ENCODE results near the gene HERPUD1. TPM values are rescaled to one million over a fixed set of nuclear protein-coding genes. Genes with fewer than 3 reads are reported as not detected.
"Not testable (repeated sequence)": the region's sequence is repeated elsewhere in the genome, so short reads cannot be mapped to it uniquely, and the experiment has no call there.

The HERPUD1 gene
- total RNA-seq, 1 experiment from 2014 or later = 45.2 TPM

GRCh38 chr16:56989988-56990387 lies 58.0 kb downstream of the HERPUD1 start:
- ChIA-PET POLR2A (interaction anchor here (0.5 kb wide), 1 partner anchor 41 kb away, joined by 3 read pairs; no protein-coding TSS in a partner anchor), CTCF (no interaction called here)
- intact Hi-C loops (cut with micrococcal nuclease; ENCODE audit: unreplicated experiment) = no loop called here
- no TSS peak for BruUV-seq (replicated peaks)
- Histone ChIP-seq H3K4me3 (ENCODE audit: low read depth in 2 of 2, low read length in 2 of 2) (peak overlapping the region; percentile 55 to 62), H3K9me3 (ENCODE audit: control insufficient read depth, insufficient read depth, low read depth, low read length) (no peaks in the 10 kb centered on the region), H3K27me3 (ENCODE audit: control insufficient read depth, insufficient read depth, low read length) (no peaks in the 10 kb centered on the region), H3K4me1 (ENCODE audit: control insufficient read depth, insufficient read depth, low read length) (peaks cover 3% of the 10 kb centered on the region; the same call in 1 of the 2 replicates), H3K27ac (ENCODE audit: low read length) (peak overlapping the region; percentile 79), H3K36me3 (ENCODE audit: control insufficient read depth, insufficient read depth, low read length) (no peaks in the 10 kb centered on the region)
- in situ Hi-C loops (cut with HindIII; ENCODE audit: low pct_unique_long_range_greater_than_20kb, low sequenced_read_pairs) = no loop called here
- TF ChIP-seq TCF7L2 (IDR thresholded peaks at IDR 0.05; ENCODE audit: low read depth, low read length) = no peak
- no peak for TF ChIP-seq CTCF (IDR thresholded peaks at IDR 0.05)
- no peak for TF ChIP-seq POLR2AphosphoS5 (IDR thresholded peaks at IDR 0.05; ENCODE audit: low read depth, low read length)
- no peak for TF ChIP-seq SIN3A (IDR thresholded peaks at IDR 0.05; ENCODE audit: borderline replicate concordance, insufficient read depth, low read depth, low read length)
- TF ChIP-seq REST (IDR thresholded peaks at IDR 0.05; ENCODE audit: insufficient read depth in 1 of 2, low read depth in 2 of 2, low read length in 1 of 2) = no peak
- ATAC-seq (no peak), DNase-seq (ENCODE audit: low read depth, low spot score) (no peak)

GRCh38 chr16:56990407-56991286 lies 58.7 kb downstream of the HERPUD1 start:
- peaks cover 3% of the 10 kb centered on the region; the same call in 1 of the 2 replicates for H3K4me1 ChIP-seq (ENCODE audit: control insufficient read depth, insufficient read depth, low read length)
- H3K27me3 ChIP-seq (ENCODE audit: control insufficient read depth, insufficient read depth, low read length) = no peaks in the 10 kb centered on the region
- TF ChIP-seq TCF7L2 (IDR thresholded peaks at IDR 0.05; ENCODE audit: low read depth, low read length) (no peak), POLR2AphosphoS5 (IDR thresholded peaks at IDR 0.05; ENCODE audit: low read depth, low read length) (no peak), REST (IDR thresholded peaks at IDR 0.05; ENCODE audit: insufficient read depth in 1 of 2, low read depth in 2 of 2, low read length in 1 of 2) (no peak), CTCF (IDR thresholded peaks at IDR 0.05) (no peak)
- ATAC-seq = no peak
- no peak overlapping the region for H3K4me3 ChIP-seq (ENCODE audit: low read depth in 2 of 2, low read length in 2 of 2)
- H3K36me3 ChIP-seq (ENCODE audit: control insufficient read depth, insufficient read depth, low read length) = no peaks in the 10 kb centered on the region
- H3K9me3 ChIP-seq (ENCODE audit: control insufficient read depth, insufficient read depth, low read depth, low read length) = no peaks in the 10 kb centered on the region
- no peak overlapping the region for H3K27ac ChIP-seq (ENCODE audit: low read length)
- no peak for DNase-seq (ENCODE audit: low read depth, low spot score)
- POLR2A ChIA-PET = interaction anchor here (0.7 kb wide), 1 partner anchor 30 kb away, joined by 14 read pairs; no protein-coding TSS in a partner anchor
- CTCF ChIA-PET = no interaction called here
- no TSS peak for BruUV-seq (replicated peaks)
- in situ Hi-C loops (cut with HindIII; ENCODE audit: low pct_unique_long_range_greater_than_20kb, low sequenced_read_pairs) = no loop called here
- intact Hi-C loops (cut with micrococcal nuclease; ENCODE audit: unreplicated experiment) = no loop called here

- H3K9me3 ChIP-seq (ENCODE audit: control insufficient read depth, insufficient read depth, low read depth, low read length); intact Hi-C loops (cut with micrococcal nuclease; ENCODE audit: unreplicated experiment); H3K4me1 ChIP-seq (ENCODE audit: control insufficient read depth, insufficient read depth, low read length); H3K27ac ChIP-seq (ENCODE audit: low read length); H3K36me3 ChIP-seq (ENCODE audit: control insufficient read depth, insufficient read depth, low read length); BruUV-seq (replicated peaks); H3K4me3 ChIP-seq (ENCODE audit: low read depth in 2 of 2, low read length in 2 of 2); CTCF ChIA-PET; DNase-seq (ENCODE audit: low read depth, low spot score); in situ Hi-C loops (cut with HindIII; ENCODE audit: low pct_unique_long_range_greater_than_20kb, low sequenced_read_pairs); H3K27me3 ChIP-seq (ENCODE audit: control insufficient read depth, insufficient read depth, low read length); ATAC-seq; POLR2A ChIA-PET: not testable (repeated sequence)
Measured at GRCh38 chr16:56992431-56992830, 60.5 kb downstream of the HERPUD1 start.
